NCI-H2029 (cell line): ENCODE measurements around the gene SLAMF6.
"Not testable (repeated sequence)": the region's sequence is repeated elsewhere in the genome, so short reads cannot be mapped to it uniquely, and the experiment has no call there.

Experiments used
- DNase-seq: peaks from one replicate; lab custom pipeline; 2025; lab: John Stamatoyannopoulos, UW

SLAMF6 gene

DNA sequence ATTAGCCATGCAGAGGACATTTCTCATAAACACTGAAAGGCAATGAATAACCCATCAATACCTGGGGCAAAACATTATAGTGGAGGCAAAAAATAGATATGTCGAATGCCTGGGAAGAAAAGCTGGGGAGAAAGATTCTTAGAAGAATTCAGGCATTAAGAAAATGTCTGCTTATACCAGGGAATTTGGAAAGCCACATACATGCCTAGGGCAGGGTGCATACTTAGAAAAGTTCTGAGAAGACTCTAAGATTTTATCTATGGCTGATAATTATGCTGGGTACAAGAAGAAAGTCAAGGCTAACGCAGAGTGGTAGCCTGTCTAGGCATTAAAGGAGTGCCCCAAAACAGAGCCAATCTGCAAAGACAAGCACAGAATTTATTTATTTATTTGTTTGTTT, 18.4 kb downstream of the SLAMF6 start:
- no peak for DNase-seq

GRCh38 chr1:160503087-160503486, 20.0 kb downstream of the SLAMF6 start:
- DNase-seq = no peak

DNA sequence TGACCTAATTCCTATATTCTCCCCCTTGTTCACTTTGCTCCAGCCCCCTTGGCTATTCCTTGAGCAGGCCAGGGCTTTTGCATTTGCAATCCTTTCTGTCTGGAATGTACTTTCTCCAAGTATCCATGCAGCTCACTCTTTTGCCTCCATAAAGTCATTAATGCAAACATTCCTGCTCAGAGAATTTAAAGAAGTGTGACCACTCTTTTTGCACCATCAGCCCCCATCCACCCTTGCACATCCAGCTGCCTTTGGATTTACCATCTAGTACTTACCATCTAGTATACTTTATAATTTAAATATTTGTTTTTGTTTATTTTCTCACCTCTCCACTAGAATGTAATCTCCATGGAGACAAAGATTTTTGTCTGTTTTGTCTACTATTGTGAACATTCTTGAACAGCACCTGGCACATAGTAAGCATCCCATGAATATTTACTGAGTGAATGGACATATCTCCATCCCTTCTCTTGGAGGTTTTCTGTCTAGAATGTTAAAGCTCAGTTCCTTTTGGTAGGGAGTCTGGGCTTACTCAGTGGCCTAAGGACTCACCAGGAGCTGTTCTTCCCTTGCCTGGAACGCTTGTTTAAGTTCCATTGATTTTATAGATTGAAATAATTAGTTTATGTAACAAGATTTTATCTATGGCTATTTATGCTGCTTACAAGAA, 22.6 kb downstream of the SLAMF6 start:
- DNase-seq = no peak

- no peak for DNase-seq
These were observed 23.4 kb downstream of the SLAMF6 start for GRCh38 chr1:160499631-160500030.

- not testable (repeated sequence) for DNase-seq
These were observed 24.6 kb downstream of the SLAMF6 start for GRCh38 chr1:160498301-160499065.

- DNase-seq = no peak
These were observed 26.7 kb downstream of the SLAMF6 start for GRCh38 chr1:160496334-160496733.

DNA sequence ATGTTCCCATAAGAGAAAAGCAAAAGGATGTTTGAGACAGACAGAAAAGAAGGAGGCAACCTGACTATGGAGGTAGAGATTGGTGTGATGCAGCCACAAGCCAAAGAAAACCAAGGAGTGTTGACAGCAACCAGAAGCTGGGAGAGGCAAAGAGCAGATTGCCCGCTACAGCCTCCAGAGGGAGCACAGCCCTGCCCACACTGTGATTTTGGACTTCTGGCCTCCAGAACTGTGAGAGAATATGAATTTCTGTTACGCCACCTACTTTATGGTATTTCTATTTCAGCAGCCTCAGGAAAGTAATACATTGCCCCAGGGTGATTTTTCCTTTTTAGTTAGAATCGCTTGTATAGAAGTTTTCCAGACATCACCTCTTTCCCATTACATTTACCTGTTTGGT, 28.4 kb downstream of the SLAMF6 start:
- no peak for DNase-seq

GRCh38 chr1:160492617-160493016, 30.4 kb downstream of the SLAMF6 start:
- DNase-seq = no peak

GRCh38 chr1:160491981-160492380, 31.1 kb downstream of the SLAMF6 start:
- DNase-seq = no peak

DNA sequence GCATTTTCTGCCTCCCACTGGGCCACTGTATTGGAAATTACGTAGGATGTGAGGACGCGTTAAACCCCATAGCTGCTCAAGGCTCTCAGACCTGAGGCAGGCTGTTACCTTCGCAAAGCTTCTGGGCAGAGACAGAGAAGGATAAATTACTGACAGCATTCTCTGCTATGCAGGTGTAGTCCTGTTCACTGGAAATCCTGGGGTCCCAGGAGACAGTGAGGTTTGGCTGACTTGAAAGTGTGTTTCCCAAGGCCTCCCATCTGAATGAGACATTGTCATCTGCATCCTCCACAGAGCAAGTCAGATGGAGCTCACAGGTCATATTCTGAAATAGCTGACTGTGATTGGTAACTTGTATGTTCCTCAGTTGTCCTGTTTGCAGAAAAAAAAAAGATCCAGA, 32.0 kb downstream of the SLAMF6 start:
- DNase-seq = no peak

DNA sequence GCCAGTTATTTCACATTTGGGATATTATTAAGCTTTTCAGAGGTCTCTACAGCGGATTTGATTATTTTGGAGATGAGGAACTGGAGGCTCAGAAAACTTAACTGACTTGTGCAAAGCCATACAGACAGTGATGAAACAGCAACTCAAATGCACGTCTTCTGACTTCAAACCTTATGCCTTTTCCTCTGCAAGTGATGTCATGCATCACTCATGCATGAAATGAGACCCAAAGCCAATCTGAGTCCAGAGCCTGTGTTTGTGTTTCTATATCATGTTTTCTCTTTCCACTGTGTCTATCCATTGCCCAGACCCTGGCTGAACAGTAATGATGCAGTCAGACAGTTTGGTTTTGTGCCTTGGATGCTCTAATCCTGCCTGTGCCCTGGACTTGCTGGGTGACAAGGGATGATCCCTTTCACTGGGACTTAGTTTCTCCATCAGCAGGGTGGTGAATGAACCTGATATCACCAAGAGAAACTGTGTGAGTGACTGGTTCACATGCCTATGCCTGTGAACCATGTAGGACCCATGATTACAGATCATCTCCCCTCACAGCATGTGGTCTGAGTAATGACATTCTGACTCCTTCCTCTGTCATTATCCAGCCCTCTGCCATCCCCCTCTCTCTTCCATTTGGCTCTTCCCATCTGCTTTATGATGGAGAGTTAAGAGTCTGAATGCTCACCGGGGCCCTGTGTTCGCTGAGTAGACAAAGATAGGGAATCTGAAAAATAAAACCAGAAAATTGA, 33.4 kb downstream of the SLAMF6 start:
- DNase-seq = no peak

- DNase-seq = no peak
These were observed 34.6 kb downstream of the SLAMF6 start for GRCh38 chr1:160488347-160489058.

DNA sequence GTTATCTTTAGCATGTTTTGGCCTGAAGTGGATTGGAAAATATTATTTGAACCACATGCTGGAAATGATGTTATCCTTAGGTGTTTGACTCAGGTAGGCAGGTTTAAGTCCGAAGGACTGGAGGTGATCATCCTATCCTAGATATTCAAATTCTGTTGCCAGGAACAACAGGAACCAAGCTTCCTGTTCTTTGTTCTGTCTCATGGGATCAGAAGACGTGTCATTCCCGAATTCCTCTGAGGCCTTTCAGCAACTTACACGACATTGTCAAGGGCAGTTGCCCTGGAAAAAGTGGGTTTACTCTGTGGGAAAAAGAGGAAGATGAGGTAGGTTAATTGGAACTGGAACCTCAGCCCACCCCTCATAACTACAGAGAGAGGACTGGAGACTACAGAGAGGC, 36.6 kb downstream of the SLAMF6 start:
- no peak for DNase-seq

DNA sequence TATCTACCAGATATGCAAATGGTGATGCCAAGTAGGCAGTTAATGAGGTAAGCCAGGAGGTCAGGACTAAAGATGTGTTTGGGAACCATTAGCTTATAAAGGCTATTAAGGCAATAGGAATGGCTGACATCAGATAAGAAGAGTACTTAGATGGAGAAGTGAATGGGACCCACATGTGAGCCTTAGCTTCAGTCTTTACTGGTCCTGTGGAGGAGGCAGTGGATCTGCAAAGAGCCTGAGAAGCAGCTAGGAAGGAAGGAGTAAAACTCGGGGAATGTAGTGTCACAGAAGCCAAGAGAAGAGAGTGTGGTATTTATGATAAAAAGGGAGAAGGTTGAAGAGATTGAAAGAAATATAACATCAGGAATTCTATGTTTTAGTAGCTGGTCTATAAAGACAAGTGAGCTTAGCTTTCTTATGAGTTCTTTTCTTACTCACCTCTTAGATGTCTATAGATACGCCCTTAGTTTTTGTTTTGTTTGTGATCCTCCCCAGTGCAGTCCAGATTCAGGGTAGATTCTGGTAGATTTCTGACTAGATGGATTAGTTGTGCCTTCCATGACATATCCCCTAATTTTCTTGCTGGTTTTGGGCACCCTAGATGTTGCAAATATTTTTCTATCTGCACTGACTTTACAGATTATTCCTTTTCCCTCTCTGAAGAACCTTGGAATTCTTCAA, 39.4 kb downstream of the SLAMF6 start:
- DNase-seq = no peak

- no peak for DNase-seq
These were observed 41.0 kb downstream of the SLAMF6 start for GRCh38 chr1:160481979-160482596.

DNA sequence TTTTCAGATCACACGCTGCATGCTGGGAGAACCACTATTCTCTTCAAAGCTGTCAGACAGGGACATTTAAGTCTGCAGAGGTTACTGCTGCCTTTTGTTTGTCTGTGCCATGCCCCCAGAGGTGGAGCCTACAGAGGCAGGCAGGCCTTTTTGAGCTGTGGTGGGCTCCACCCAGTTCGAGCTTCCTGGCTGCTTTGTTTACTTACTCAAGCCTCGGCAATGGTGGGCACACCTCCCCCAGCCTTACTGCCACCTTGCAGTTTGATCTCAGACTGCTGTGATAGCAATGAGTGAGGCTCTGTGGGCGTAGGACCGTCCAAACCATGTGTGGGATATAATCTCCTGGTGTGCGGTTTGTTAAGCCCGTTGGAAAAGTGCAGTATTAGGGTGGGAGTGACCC, 42.3 kb downstream of the SLAMF6 start:
- DNase-seq = not testable (repeated sequence)

- not testable (repeated sequence) for DNase-seq
These were observed 44.0 kb downstream of the SLAMF6 start for GRCh38 chr1:160479091-160479490.

GRCh38 chr1:160474392-160475242, 48.4 kb downstream of the SLAMF6 start:
- DNase-seq = no peak

DNA sequence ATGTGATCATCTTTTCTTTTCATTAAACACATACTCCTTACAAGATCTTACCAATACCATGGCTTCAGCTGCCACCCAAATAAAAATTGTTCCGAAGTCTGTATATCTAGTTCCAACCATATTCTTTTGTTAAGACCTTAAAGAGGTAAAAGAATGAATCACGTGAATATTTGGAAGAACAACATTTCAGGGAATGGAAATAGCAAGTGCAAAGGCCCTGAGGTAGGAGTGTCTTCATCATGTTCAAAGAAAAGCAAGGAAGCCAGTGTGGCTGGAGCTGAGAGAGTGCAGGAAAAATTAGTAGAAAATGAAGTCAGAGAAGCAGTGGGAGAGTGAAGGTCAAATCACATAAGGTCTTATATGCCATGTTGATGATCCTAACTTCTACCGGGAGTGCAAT, 50.9 kb downstream of the SLAMF6 start:
- no peak for DNase-seq

DNA sequence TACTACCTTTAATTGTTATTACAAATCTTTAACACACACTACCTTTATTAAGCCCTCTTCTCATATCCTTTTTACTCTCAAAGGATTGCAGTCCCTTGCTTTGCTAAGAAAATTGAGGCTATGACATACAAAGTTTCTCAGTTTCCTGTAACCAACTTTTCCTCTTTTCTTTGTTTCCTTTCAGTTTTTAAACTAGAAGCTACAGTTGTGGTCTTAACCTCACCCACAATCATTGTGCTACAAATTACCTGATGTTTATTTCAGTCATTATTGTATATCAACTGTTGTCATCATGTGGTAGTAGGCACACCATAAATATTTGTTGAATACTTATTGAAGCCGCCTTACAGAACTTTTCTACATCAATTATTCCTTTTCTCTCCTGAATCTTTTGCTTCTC, 51.8 kb downstream of the SLAMF6 start:
- DNase-seq = no peak
